HG02943 (cell line): ENCODE data around the gene STK25.
"Not testable (repeated sequence)": the region's sequence is repeated elsewhere in the genome, so short reads cannot be mapped to it uniquely, and the experiment has no call there.

Experiments
- ATAC-seq: cut with Tn5 transposase; IDR thresholded peaks from one replicate; pipeline ENCODE4 v1.9.1; 2021; ENCODE audit warnings: mild to moderate bottlenecking, low read depth, moderate library complexity; ENCODE audit not compliant: unreplicated experiment

Gene STK25

GRCh38 chr2:241511091-241511741 lies 2.8 kb upstream of the STK25 start:
- ATAC-seq = no peak

GRCh38 chr2:241509155-241509784 lies 886 bp upstream of the STK25 start:
- no peak for ATAC-seq

GRCh38 chr2:241507430-241508239 lies 749 bp downstream of the STK25 start:
- peak; percentile 7 for ATAC-seq

- ATAC-seq = no peak
These were observed 1.5 kb downstream of the STK25 start for GRCh38 chr2:241506793-241507429.

- not testable (repeated sequence) for ATAC-seq
These were observed 2.1 kb downstream of the STK25 start for GRCh38 chr2:241506317-241506716.

- ATAC-seq = no peak
These were observed 2.6 kb downstream of the STK25 start for GRCh38 chr2:241505781-241506201.

- ATAC-seq = no peak
These were observed 3.2 kb downstream of the STK25 start for GRCh38 chr2:241505086-241505780.

- ATAC-seq = no peak
These were observed 4.5 kb downstream of the STK25 start for GRCh38 chr2:241503776-241504392.

GRCh38 chr2:241502281-241502680 lies 6.1 kb downstream of the STK25 start:
- ATAC-seq = no peak

- ATAC-seq = no peak
These were observed 6.8 kb downstream of the STK25 start for GRCh38 chr2:241501551-241501950.

GRCh38 chr2:241501099-241501541 lies 7.3 kb downstream of the STK25 start:
- no peak for ATAC-seq

GRCh38 chr2:241500431-241500975 lies 7.9 kb downstream of the STK25 start:
- ATAC-seq = no peak

GRCh38 chr2:241500016-241500415 lies 8.4 kb downstream of the STK25 start:
- ATAC-seq = no peak

- no peak for ATAC-seq
These were observed 9.0 kb downstream of the STK25 start for GRCh38 chr2:241499146-241499965.

GRCh38 chr2:241498115-241499070 lies 10.0 kb downstream of the STK25 start:
- ATAC-seq = no peak

- no peak for ATAC-seq
These were observed 11.2 kb downstream of the STK25 start for GRCh38 chr2:241496904-241497877.
